HTERT RPE-1 (cell line): ENCODE data around the gene RET.

Experiments used
- in situ Hi-C: fragments of 300-500 bp; cut with MboI; formaldehyde crosslinking; loops from 4 replicates; pipeline ENCODE4 v1.14.3; 2020; ENCODE audit warnings: low sequenced_read_pairs

Gene RET

GRCh38 chr10:43160921-43161255, 84.0 kb downstream of the RET start:
- in situ Hi-C loops, result no loop called here

GRCh38 chr10:43162604-43163003, 85.7 kb downstream of the RET start:
- in situ Hi-C loops, result no loop called here

- in situ Hi-C loops, result no loop called here
Measured at GRCh38 chr10:43166207-43166879, 89.5 kb downstream of the RET start.

GRCh38 chr10:43166880-43167497, 90.1 kb downstream of the RET start:
- in situ Hi-C loops, result no loop called here

GRCh38 chr10:43167498-43167889, 90.6 kb downstream of the RET start:
- in situ Hi-C loops, result no loop called here

- in situ Hi-C loops, result no loop called here
Measured at GRCh38 chr10:43170491-43170890, 93.6 kb downstream of the RET start.

- in situ Hi-C loops, result no loop called here
Measured at GRCh38 chr10:43172645-43173044, 95.8 kb downstream of the RET start.

GRCh38 chr10:43173120-43173519, 96.3 kb downstream of the RET start:
- in situ Hi-C loops, result no loop called here

- in situ Hi-C loops, result no loop called here
Measured at GRCh38 chr10:43174969-43175368, 98.1 kb downstream of the RET start.

- in situ Hi-C loops, result no loop called here
Measured at GRCh38 chr10:43176271-43176670, 99.4 kb downstream of the RET start.

- in situ Hi-C loops, result no loop called here
Measured at GRCh38 chr10:43177595-43177994, 100.7 kb downstream of the RET start.
